OCI-LY1 (cell line): ENCODE data around the gene PPIL6.

Source experiments
- CTCF ChIP-seq: fragments of 200-600 bp; sonication (generic), shearing (Covaris generic); IDR thresholded peaks from 2 replicates; pipeline ENCODE4 v1.5.1; 2017; ENCODE audit warnings: mild to moderate bottlenecking, antibody characterized with exemption, low read length, moderate library complexity, mixed read lengths
- EZH2 ChIP-seq: fragments of 200-600 bp; sonication (generic), shearing (Covaris generic); IDR thresholded peaks from 2 replicates; pipeline ENCODE4 v1.8.0; 2017; ENCODE audit warnings: borderline replicate concordance, mixed run types, mild to moderate bottlenecking, antibody characterized with exemption, low read length, moderate library complexity, mixed read lengths

DNA sequence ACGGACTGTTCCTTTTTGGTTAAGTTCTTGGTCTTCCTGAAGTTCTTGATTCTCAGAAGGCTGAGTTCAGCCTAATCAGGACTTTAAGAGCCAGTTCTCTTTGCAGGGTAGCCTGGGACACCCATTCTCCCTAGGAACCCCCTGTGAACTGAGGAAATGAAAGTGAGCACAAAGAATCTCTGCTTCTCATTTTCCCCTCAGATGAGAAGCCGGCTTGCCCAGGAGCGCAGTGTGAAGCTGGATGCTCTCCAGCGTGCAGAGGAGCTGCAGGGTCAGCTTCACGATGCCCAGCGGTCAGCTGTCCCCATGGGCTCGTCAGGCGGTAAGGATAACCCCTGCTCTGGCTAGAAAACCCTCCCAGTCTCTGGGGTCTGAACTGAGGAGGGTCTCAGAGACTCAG, 92.2 kb downstream of the PPIL6 start:
- TF ChIP-seq EZH2 (no peak), CTCF (no peak)
